Measurements from ENCODE around the gene F10. TPM values are rescaled to one million over a fixed set of nuclear protein-coding genes. Genes with fewer than 3 reads are reported as not detected.

Gene F10
- total and polyA plus RNA-seq, 2 donors (not counting 1 experiment from before 2014, with no cell fraction given): not detected

DNA sequence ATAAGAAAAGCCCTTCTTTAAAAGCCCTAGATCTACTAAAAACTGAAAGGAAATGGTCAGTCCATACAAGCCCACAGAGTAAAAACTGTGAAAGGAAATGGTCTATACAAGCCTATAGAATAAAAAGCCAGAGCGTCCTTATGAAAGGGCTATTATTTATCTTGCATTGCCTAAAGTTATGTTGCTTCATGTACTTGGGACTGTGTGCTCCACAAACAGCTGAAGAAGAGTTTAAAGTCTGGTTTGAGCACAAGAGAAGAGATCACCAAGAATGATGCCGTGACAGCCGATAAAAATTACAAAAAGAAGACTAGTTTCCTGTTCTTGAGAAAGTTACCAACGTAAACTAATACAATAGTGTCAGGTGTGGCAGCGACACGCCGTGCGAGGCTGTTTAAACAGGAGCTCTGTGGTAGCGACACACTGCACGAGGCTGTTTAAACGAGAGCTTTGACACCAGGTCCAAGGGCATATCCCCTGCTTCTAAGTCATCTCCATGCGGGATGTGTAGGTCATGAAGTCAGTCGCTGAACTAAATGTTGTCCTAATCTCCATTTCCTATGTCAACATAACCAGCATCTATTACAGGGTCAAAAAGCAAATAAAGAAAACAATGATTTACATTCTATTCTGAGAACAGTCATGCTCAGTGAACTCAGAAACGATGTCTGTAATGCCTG is 61.0 kb downstream of the F10 start:
- no peak overlapping the region for H3K9ac ChIP-seq (ENCODE audit: low read length)
- no peak overlapping the region for H3K27ac Mint-ChIP-seq
- H3K9me3 Mint-ChIP-seq (ENCODE audit: insufficient read depth): no peaks in the 10 kb centered on the region
- DNase-seq (no peak), ATAC-seq (ENCODE audit: low read depth) (no peak)
- POLR2A ChIA-PET: no interaction called here
- no peaks in the 10 kb centered on the region for H4K20me1 ChIP-seq (ENCODE audit: control insufficient read depth, insufficient read depth, low read length, poor library complexity, severe bottlenecking)
- H2AFZ ChIP-seq (ENCODE audit: insufficient read depth, low read depth, low read length, poor library complexity, severe bottlenecking): no peak overlapping the region
- no peak for TF ChIP-seq EZH2 (IDR thresholded peaks at IDR 0.05; ENCODE audit: borderline replicate concordance, insufficient read depth, low read depth, low read length, poor library complexity, severe bottlenecking)
- TF ChIP-seq, protein P1, sequence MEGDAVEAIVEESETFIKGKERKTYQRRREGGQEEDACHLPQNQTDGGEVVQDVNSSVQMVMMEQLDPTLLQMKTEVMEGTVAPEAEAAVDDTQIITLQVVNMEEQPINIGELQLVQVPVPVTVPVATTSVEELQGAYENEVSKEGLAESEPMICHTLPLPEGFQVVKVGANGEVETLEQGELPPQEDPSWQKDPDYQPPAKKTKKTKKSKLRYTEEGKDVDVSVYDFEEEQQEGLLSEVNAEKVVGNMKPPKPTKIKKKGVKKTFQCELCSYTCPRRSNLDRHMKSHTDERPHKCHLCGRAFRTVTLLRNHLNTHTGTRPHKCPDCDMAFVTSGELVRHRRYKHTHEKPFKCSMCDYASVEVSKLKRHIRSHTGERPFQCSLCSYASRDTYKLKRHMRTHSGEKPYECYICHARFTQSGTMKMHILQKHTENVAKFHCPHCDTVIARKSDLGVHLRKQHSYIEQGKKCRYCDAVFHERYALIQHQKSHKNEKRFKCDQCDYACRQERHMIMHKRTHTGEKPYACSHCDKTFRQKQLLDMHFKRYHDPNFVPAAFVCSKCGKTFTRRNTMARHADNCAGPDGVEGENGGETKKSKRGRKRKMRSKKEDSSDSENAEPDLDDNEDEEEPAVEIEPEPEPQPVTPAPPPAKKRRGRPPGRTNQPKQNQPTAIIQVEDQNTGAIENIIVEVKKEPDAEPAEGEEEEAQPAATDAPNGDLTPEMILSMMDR (IDR thresholded peaks at IDR 0.05): no peak
- 99% methylated on average over 13 of the region's 14 CpGs for WGBS (ENCODE audit: insufficient coverage)
- no peak overlapping the region for H3K4me3 ChIP-seq (ENCODE audit: control extremely low read depth in 1 of 5, extremely low read depth in 1 of 5, insufficient read depth in 1 of 5, low read depth in 2 of 5, low read length in 4 of 5)
- H3K27me3 ChIP-seq (replicated peaks in 1 of 4; ENCODE audit: control extremely low read depth in 1 of 4, control insufficient read depth in 3 of 4, insufficient read depth in 4 of 4, low read length in 3 of 4): no peaks in the 10 kb centered on the region
- H3K27ac ChIP-seq (ENCODE audit: low read length in 2 of 2): no peak overlapping the region
- H3K36me3 ChIP-seq (replicated peaks in 1 of 2; ENCODE audit: control extremely low read depth in 1 of 2, control insufficient read depth in 1 of 2, extremely low read depth in 1 of 2, insufficient read depth in 2 of 2, low read length in 1 of 2): peaks cover 6 to 74% of the 10 kb centered on the region in 2 experiments
- intact Hi-C loops (cut with micrococcal nuclease): no loop called here
- CTCF ChIA-PET: no interaction called here
- no peak overlapping the region for H3K4me3 Mint-ChIP-seq
- peaks cover 3% of the 10 kb centered on the region for H3K4me1 Mint-ChIP-seq
- no peak overlapping the region for H3K4me2 ChIP-seq (replicated peaks; ENCODE audit: low read depth, low read length, poor library complexity, severe bottlenecking)
- no peaks in the 10 kb centered on the region for H3K4me1 ChIP-seq (ENCODE audit: control insufficient read depth in 2 of 2, insufficient read depth in 2 of 2, low read length in 2 of 2)
- no peaks in the 10 kb centered on the region for H3K9me3 ChIP-seq (ENCODE audit: control extremely low read depth in 1 of 3, control insufficient read depth in 2 of 3, insufficient read depth in 1 of 3, low read length in 2 of 3)
- no peaks in the 10 kb centered on the region for H3K79me2 ChIP-seq (ENCODE audit: control insufficient read depth, insufficient read depth, low read length)
- H3K27me3 Mint-ChIP-seq: no peaks in the 10 kb centered on the region

DNA sequence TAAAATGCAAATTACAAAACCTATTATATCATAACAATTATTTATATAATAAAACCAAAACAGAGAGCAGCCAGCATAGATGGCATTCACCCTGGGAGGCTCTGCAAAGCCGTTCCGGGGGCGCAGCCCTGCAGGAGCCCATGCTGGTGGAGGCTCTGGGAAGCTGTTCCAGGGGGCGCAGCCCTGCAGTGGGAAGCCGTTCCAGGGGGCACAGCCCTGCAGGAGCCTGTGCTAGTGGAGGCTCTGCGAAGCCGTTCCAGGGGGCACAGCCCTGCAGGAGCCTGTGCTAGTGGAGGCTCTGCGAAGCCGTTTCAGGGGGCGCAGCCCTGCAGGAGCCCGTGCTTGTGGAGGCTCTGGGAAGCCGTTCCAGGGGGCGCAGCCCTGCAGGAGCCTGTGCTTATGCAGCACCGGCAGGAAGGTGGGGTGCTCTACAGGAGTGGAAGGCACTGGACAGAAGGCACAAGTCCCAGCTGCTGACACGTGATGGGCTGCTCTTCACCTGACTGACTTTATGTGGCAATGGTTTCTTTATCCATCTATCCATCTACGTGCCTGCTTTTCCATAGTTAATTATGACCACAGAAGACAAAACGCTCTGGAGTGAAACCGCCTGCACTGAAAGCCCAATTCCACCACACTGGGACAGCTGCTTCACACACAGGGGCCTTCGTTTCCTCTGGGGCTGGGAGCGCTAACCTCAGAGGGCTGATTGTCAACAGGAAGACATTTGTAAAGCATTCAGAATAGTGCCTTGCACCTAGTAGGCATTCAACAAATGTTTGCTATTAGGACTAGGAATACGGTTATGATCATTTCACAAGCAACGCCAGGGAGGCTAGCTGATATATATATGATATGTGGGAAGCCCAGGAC is 62.2 kb downstream of the F10 start:
- Histone ChIP-seq H3K4me3 (ENCODE audit: control extremely low read depth in 1 of 5, extremely low read depth in 1 of 5, insufficient read depth in 1 of 5, low read depth in 2 of 5, low read length in 4 of 5) (no peak overlapping the region), H2AFZ (ENCODE audit: insufficient read depth, low read depth, low read length, poor library complexity, severe bottlenecking) (no peak overlapping the region), H3K79me2 (ENCODE audit: control insufficient read depth, insufficient read depth, low read length) (no peaks in the 10 kb centered on the region), H4K20me1 (ENCODE audit: control insufficient read depth, insufficient read depth, low read length, poor library complexity, severe bottlenecking) (no peaks in the 10 kb centered on the region), H3K9ac (ENCODE audit: low read length) (no peak overlapping the region), H3K36me3 (replicated peaks in 1 of 2; ENCODE audit: control extremely low read depth in 1 of 2, control insufficient read depth in 1 of 2, extremely low read depth in 1 of 2, insufficient read depth in 2 of 2, low read length in 1 of 2) (peaks cover 9 to 71% of the 10 kb centered on the region in 2 experiments), H3K27ac (ENCODE audit: low read length in 2 of 2) (no peak overlapping the region), H3K9me3 (ENCODE audit: control extremely low read depth in 1 of 3, control insufficient read depth in 2 of 3, insufficient read depth in 1 of 3, low read length in 2 of 3) (no peaks in the 10 kb centered on the region), H3K4me1 (ENCODE audit: control insufficient read depth in 2 of 2, insufficient read depth in 2 of 2, low read length in 2 of 2) (no peaks in the 10 kb centered on the region), H3K4me2 (replicated peaks; ENCODE audit: low read depth, low read length, poor library complexity, severe bottlenecking) (no peak overlapping the region), H3K27me3 (replicated peaks in 1 of 4; ENCODE audit: control extremely low read depth in 1 of 4, control insufficient read depth in 3 of 4, insufficient read depth in 4 of 4, low read length in 3 of 4) (no peaks in the 10 kb centered on the region)
- H3K4me1 Mint-ChIP-seq: peaks cover 3% of the 10 kb centered on the region
- intact Hi-C loops (cut with micrococcal nuclease): no loop called here
- H3K27ac Mint-ChIP-seq: no peak overlapping the region
- ATAC-seq (ENCODE audit: low read depth): no peak
- no peaks in the 10 kb centered on the region for H3K9me3 Mint-ChIP-seq (ENCODE audit: insufficient read depth)
- TF ChIP-seq EZH2 (IDR thresholded peaks at IDR 0.05; ENCODE audit: borderline replicate concordance, insufficient read depth, low read depth, low read length, poor library complexity, severe bottlenecking): no peak
- TF ChIP-seq, protein P1 (IDR thresholded peaks at IDR 0.05): no peak
- no peak for DNase-seq
- no peaks in the 10 kb centered on the region for H3K27me3 Mint-ChIP-seq
- ChIA-PET POLR2A (no interaction called here), CTCF (no interaction called here)
- peak overlapping the region; percentile 20 for H3K4me3 Mint-ChIP-seq
- WGBS (ENCODE audit: insufficient coverage): 73% methylated on average over 19 of the region's 22 CpGs
